Tibial artery (tissue), 4 donors: ENCODE measurements around the gene C16orf46.
A peak's percentile ranks its signal among the peaks of the same experiment; 100 is the strongest.

Experiments used
- DNase-seq, 2 donors: peaks; one replicate each; pipeline ENCODE4 v3.0.0-alpha.2; 2019
- H3K27ac ChIP-seq, 2 donors: fragments of 200-600 bp; sonication (generic) in 1 of 2; 1 replicate in 1 of 2; 2 replicates in 1 of 2; pipeline ENCODE4 v1.5.1; 2018 to 2019; ENCODE audit warnings: mild to moderate bottlenecking in 1 of 2
- H3K27me3 ChIP-seq, 2 donors: fragments of 200-600 bp; sonication (generic) in 1 of 2; one replicate each; pipeline versions ENCODE4 v1.5.1 to v1.6.0; 2016 to 2019
- H3K36me3 ChIP-seq, 3 donors: fragments of 200-600 bp; sonication (generic) in 2 of 3; one replicate each; pipeline ENCODE4 v1.5.1; 2016 to 2019; ENCODE audit warnings: mild to moderate bottlenecking in 2 of 3
- H3K4me1 ChIP-seq, 4 donors: fragments of 200-600 bp; sonication (generic) in 2 of 4; 1 replicate in 3 of 4; 2 replicates in 1 of 4; pipeline ENCODE4 v1.5.1; 2016 to 2019
- H3K4me3 ChIP-seq, 2 donors: fragments of 200-600 bp; sonication (generic) in 1 of 2; 1 replicate in 1 of 2; 2 replicates in 1 of 2; pipeline ENCODE4 v1.5.1; 2018 to 2019; ENCODE audit warnings: mild to moderate bottlenecking in 2 of 2
- H3K9me3 ChIP-seq, 3 donors: fragments of 200-600 bp; sonication (generic) in 1 of 3; one replicate each; pipeline ENCODE4 v1.5.1; 2016 to 2019
- intact Hi-C: fragments of 100-400 bp; cut with DNase I; formaldehyde crosslinking; loops from one replicate; pipeline ENCODE4 v1.15.0; 2023; ENCODE audit warnings: low total_unique reads
- TF ChIP-seq, protein P1 (sequence below), 2 experiments: fragments of 200-600 bp in 1 of 2; fragments of 450-650 bp in 1 of 2; IDR thresholded peaks; one replicate each; pipeline ENCODE4 v1.5.1; 2017 to 2019; ENCODE audit warnings: antibody characterized with exemption in 2 of 2, mild to moderate bottlenecking in 1 of 2, moderate library complexity in 1 of 2

Gene C16orf46

DNA sequence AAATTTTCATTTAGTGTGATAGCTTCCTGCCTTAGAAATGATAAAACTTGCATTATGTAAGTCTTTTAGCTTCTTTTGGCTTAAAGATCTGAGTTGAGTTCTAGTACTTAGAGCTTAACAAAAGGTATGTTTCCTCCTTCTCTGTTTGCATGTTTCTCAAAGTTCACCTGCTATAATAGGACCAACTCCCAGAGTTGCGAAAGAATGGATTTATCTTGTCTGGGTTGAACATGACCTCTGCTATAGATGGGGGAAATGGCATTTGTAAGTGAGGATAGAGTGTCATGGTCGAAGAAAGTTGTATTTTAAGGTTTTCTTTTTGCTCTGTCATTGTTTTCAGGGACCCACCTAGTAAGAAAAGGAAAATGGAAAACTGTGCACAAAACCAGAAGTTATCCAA is 34.2 kb downstream of the C16orf46 start:
- Histone ChIP-seq H3K27me3 (no peaks in the 10 kb centered on the region), H3K4me3 (no peak overlapping the region), H3K9me3 (no peaks in the 10 kb centered on the region), H3K36me3 (peaks cover 46 to 63% (median 47%) of the 10 kb centered on the region in 3 donors), H3K4me1 (peaks cover 0 to 19% (median 3%) of the 10 kb centered on the region in 4 donors), H3K27ac (no peak overlapping the region)
- no peak for DNase-seq
- TF ChIP-seq, protein P1, sequence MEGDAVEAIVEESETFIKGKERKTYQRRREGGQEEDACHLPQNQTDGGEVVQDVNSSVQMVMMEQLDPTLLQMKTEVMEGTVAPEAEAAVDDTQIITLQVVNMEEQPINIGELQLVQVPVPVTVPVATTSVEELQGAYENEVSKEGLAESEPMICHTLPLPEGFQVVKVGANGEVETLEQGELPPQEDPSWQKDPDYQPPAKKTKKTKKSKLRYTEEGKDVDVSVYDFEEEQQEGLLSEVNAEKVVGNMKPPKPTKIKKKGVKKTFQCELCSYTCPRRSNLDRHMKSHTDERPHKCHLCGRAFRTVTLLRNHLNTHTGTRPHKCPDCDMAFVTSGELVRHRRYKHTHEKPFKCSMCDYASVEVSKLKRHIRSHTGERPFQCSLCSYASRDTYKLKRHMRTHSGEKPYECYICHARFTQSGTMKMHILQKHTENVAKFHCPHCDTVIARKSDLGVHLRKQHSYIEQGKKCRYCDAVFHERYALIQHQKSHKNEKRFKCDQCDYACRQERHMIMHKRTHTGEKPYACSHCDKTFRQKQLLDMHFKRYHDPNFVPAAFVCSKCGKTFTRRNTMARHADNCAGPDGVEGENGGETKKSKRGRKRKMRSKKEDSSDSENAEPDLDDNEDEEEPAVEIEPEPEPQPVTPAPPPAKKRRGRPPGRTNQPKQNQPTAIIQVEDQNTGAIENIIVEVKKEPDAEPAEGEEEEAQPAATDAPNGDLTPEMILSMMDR (IDR thresholded peaks at IDR 0.05): no peak
- intact Hi-C loops: no loop called here

DNA sequence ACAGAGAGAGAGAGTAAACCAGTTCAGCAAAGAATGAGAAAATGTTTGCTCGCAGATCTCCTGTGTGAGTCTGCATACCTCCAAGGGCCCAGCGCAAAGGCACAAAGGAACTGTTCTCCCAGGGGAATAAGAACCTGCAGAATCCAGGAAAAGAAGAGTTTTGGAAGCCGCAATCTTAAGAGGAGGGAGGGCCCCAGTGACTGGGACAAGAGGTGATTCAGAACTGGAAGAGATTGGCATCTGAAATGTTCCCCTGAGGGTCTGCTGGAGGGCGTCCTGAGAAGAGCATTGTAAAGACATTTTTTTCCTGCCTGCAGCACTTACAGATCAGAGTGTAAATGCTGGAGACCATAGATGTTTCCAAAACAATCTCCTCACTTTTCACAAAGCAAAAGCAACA is 35.3 kb downstream of the C16orf46 start:
- no peak for DNase-seq
- H3K27ac ChIP-seq: no peak overlapping the region
- no peak overlapping the region for H3K4me3 ChIP-seq
- H3K36me3 ChIP-seq: peaks cover 46 to 63% (median 47%) of the 10 kb centered on the region in 3 donors
- TF ChIP-seq, protein P1 (IDR thresholded peaks at IDR 0.05): no peak
- H3K9me3 ChIP-seq: no peaks in the 10 kb centered on the region
- H3K4me1 ChIP-seq: peaks cover 0 to 30% (median 11%) of the 10 kb centered on the region in 4 donors
- intact Hi-C loops: no loop called here
- H3K27me3 ChIP-seq: no peaks in the 10 kb centered on the region

DNA sequence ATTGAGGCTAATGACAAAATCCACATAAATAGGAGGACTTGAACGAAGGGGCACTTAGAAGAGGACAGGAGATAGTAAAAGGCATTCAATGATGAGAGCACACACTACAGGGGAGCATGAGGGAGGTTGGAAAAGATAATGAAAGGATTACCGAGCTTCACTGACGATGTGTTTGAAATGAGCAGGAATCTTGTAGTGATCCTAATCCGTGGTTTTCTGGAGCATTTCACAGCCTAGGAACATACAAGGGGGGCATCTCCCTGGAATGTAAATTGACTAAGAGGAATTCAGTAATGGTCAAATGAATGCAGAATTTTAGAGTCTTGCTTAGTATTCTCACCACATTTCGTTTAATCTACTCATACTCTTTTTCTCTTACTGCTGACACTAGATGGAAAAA is 36.2 kb downstream of the C16orf46 start:
- Histone ChIP-seq H3K27ac (no peak overlapping the region), H3K27me3 (no peaks in the 10 kb centered on the region), H3K9me3 (no peaks in the 10 kb centered on the region), H3K36me3 (peaks cover 46 to 61% (median 47%) of the 10 kb centered on the region in 3 donors), H3K4me3 (no peak overlapping the region), H3K4me1 (peaks cover 0 to 34% (median 14%) of the 10 kb centered on the region in 4 donors)
- intact Hi-C loops: no loop called here
- DNase-seq: no peak
- TF ChIP-seq, protein P1 (IDR thresholded peaks at IDR 0.05): no peak

DNA sequence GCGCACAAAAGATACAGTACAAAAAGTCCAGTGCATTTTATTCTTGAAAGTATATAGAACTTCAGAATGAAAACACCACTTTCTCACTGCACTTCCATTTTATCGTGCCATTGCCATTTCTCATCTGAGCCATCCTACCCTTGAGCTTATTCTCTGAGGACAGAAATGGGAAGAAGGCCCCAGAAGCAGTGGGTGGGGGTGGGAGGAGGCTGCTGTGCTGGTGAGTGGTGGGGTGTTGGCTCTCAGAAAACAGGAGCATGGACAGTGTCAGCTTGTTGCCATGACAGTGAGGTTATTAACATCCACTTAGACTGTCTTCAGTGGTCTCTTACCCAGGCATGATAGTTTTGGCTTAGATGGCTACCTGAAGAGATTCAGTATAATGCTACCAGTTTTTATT is 36.9 kb downstream of the C16orf46 start:
- Histone ChIP-seq H3K27me3 (no peaks in the 10 kb centered on the region), H3K27ac (no peak overlapping the region), H3K4me1 (peaks cover 0 to 34% (median 15%) of the 10 kb centered on the region in 4 donors), H3K9me3 (no peaks in the 10 kb centered on the region), H3K36me3 (peaks cover 40 to 54% (median 41%) of the 10 kb centered on the region in 3 donors), H3K4me3 (no peak overlapping the region)
- TF ChIP-seq, protein P1 (IDR thresholded peaks at IDR 0.05): no peak
- intact Hi-C loops: no loop called here
- no peak for DNase-seq

DNA sequence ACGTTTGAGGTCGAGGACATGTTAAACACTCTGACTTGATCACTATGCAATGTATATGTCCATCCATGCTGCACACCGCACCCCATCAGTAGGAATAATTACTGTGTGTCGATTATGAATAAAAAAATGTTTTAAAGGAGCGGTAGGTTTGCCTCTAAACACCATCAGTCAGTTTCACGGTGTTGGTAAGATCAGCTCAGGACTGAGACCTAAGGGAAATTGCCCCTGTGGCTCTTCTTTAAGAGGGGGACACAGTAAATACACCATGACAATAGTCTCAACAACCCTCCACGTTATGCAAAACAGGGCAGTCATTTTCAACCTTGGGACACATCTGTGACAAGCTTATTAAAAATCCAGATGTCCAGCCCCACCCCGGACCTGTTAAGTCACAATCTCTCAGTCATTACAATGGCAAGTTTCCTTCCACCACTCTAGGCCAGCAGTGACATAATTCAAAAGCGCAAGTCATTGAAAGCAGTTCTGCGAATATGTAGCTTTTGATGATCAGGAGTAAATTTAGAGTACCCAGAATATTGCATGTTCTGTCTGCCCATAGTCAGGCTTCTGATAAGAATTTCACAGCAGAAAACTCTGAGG is 40.2 kb downstream of the C16orf46 start:
- intact Hi-C loops: loop anchor here (10.0 kb wide), 1 partner anchor 48 kb away; no protein-coding TSS in a partner anchor
- no peak for DNase-seq
- peaks cover 0 to 34% (median 15%) of the 10 kb centered on the region in 4 donors for H3K4me1 ChIP-seq
- peak overlapping the region; percentile 70 to 84 for H3K4me3 ChIP-seq
- no peaks in the 10 kb centered on the region for H3K9me3 ChIP-seq
- TF ChIP-seq, protein P1 (IDR thresholded peaks at IDR 0.05): no peak
- H3K27ac ChIP-seq: peak overlapping the region in 1 of 2 donors; percentile 62
- H3K36me3 ChIP-seq: peaks cover 7 to 21% (median 8%) of the 10 kb centered on the region in 3 donors
- no peaks in the 10 kb centered on the region for H3K27me3 ChIP-seq
